GM18511 (cell line): ENCODE results near the gene USP30.

Source experiments
- ATAC-seq: cut with Tn5 transposase; IDR thresholded peaks from one replicate; pipeline ENCODE4 v1.9.1; 2021; ENCODE audit warnings: mild to moderate bottlenecking, moderate library complexity; ENCODE audit not compliant: unreplicated experiment

Gene USP30

GRCh38 chr12:109124878-109125648, 72.7 kb downstream of the USP30 start:
- ATAC-seq: no peak

- ATAC-seq: no peak
These were observed 73.4 kb downstream of the USP30 start for GRCh38 chr12:109125791-109126190.

- ATAC-seq: no peak
These were observed 74.4 kb downstream of the USP30 start for GRCh38 chr12:109126784-109127183.

- ATAC-seq: no peak
These were observed 75.3 kb downstream of the USP30 start for GRCh38 chr12:109127533-109128242.

- ATAC-seq: no peak
These were observed 78.1 kb downstream of the USP30 start for GRCh38 chr12:109130297-109131153.

- no peak for ATAC-seq
These were observed 79.0 kb downstream of the USP30 start for GRCh38 chr12:109131154-109132050.

GRCh38 chr12:109134186-109134917, 82.0 kb downstream of the USP30 start:
- no peak for ATAC-seq

- ATAC-seq: no peak
These were observed 84.7 kb downstream of the USP30 start for GRCh38 chr12:109137055-109137454.
